Duodenal mucosa (tissue), 2 donors: Measurements from ENCODE around the gene FOXR2.

ENCODE experiments used
- H3K27ac ChIP-seq: one replicate; pipeline ENCODE4 v1.7.0; 2013; ENCODE audit warnings: low read depth, low read length
- H3K27me3 ChIP-seq, 2 donors: one replicate each; pipeline ENCODE4 v1.7.0; 2013; ENCODE audit warnings: low read length in 2 of 2, control low read depth in 1 of 2; ENCODE audit not compliant: insufficient read depth in 2 of 2, control insufficient read depth in 1 of 2
- H3K36me3 ChIP-seq, 2 donors: one replicate each; pipeline ENCODE4 v1.7.0; 2013; ENCODE audit warnings: low read length in 2 of 2, control low read depth in 1 of 2; ENCODE audit not compliant: insufficient read depth in 2 of 2, control insufficient read depth in 1 of 2
- H3K4me1 ChIP-seq, 2 donors: one replicate each; pipeline ENCODE4 v1.7.0; 2013; ENCODE audit warnings: low read length in 2 of 2, control low read depth in 1 of 2; ENCODE audit not compliant: insufficient read depth in 2 of 2, control insufficient read depth in 1 of 2
- H3K4me3 ChIP-seq, 2 donors: one replicate each; pipeline ENCODE4 v1.7.0; 2013; ENCODE audit warnings: low read length in 2 of 2, low read depth in 1 of 2
- H3K9ac ChIP-seq, 2 donors: one replicate each; pipeline ENCODE4 v1.7.0; 2013; ENCODE audit warnings: low read length in 2 of 2, low read depth in 1 of 2
- H3K9me3 ChIP-seq, 2 donors: one replicate each; pipeline ENCODE4 v1.7.0; 2013; ENCODE audit warnings: low read length in 2 of 2, control low read depth in 1 of 2; ENCODE audit not compliant: control insufficient read depth in 1 of 2

The FOXR2 gene

GRCh38 chrX:55640854-55641253, 17.7 kb downstream of the FOXR2 start:
- H3K9me3 ChIP-seq, result no peaks in the 10 kb centered on the region
- H3K27me3 ChIP-seq, result no peaks in the 10 kb centered on the region
- no peaks in the 10 kb centered on the region for H3K4me1 ChIP-seq
- no peak overlapping the region for H3K27ac ChIP-seq
- H3K36me3 ChIP-seq, result no peaks in the 10 kb centered on the region
- H3K9ac ChIP-seq, result no peak overlapping the region
- no peak overlapping the region for H3K4me3 ChIP-seq

- Histone ChIP-seq H3K4me3 (no peak overlapping the region), H3K9me3 (no peaks in the 10 kb centered on the region), H3K27ac (no peak overlapping the region), H3K27me3 (no peaks in the 10 kb centered on the region), H3K4me1 (no peaks in the 10 kb centered on the region), H3K36me3 (no peaks in the 10 kb centered on the region), H3K9ac (no peak overlapping the region)
These were observed 25.2 kb downstream of the FOXR2 start for GRCh38 chrX:55648434-55648833.

DNA sequence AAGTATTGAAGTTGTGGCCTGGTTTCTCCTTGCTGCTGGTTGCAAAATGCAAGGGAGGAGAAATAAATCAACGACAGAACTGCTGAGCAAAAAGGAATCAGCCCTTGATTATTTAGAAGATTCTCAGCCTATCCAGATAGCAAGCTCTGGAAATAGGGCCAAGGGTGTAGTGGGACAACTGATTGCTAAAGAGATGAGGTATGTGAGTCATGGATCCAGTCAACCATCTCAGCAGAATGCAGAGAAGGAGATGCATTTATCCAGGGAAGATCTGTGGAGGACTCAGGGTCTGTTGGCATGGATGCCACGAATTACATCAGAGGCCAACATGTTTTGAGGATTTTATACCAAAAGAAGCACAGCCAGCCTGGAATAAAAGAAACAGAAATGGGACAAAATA, 36.7 kb downstream of the FOXR2 start:
- H3K36me3 ChIP-seq, result no peaks in the 10 kb centered on the region
- no peak overlapping the region for H3K27ac ChIP-seq
- H3K9me3 ChIP-seq, result no peaks in the 10 kb centered on the region
- no peaks in the 10 kb centered on the region for H3K4me1 ChIP-seq
- no peak overlapping the region for H3K9ac ChIP-seq
- no peaks in the 10 kb centered on the region for H3K27me3 ChIP-seq
- no peak overlapping the region for H3K4me3 ChIP-seq

- H3K9ac ChIP-seq, result no peak overlapping the region
- no peak overlapping the region for H3K27ac ChIP-seq
- no peaks in the 10 kb centered on the region for H3K9me3 ChIP-seq
- no peaks in the 10 kb centered on the region for H3K36me3 ChIP-seq
- H3K4me3 ChIP-seq, result no peak overlapping the region
- no peaks in the 10 kb centered on the region for H3K4me1 ChIP-seq
- H3K27me3 ChIP-seq, result no peaks in the 10 kb centered on the region
These were observed 40.4 kb downstream of the FOXR2 start for GRCh38 chrX:55663584-55663983.

- H3K27ac ChIP-seq, result no peak overlapping the region
- no peak overlapping the region for H3K9ac ChIP-seq
- H3K4me1 ChIP-seq, result no peaks in the 10 kb centered on the region
- H3K36me3 ChIP-seq, result no peaks in the 10 kb centered on the region
- no peaks in the 10 kb centered on the region for H3K27me3 ChIP-seq
- H3K9me3 ChIP-seq, result no peaks in the 10 kb centered on the region
- H3K4me3 ChIP-seq, result no peak overlapping the region
These were observed 44.9 kb downstream of the FOXR2 start for GRCh38 chrX:55668084-55668483.
